ENCODE data around the gene RLF. TPM values are rescaled to one million over a fixed set of nuclear protein-coding genes. Genes with fewer than 3 reads are reported as not detected.

Gene RLF
- total RNA-seq, 1 experiment from 2014 or later = 15.7 TPM

DNA sequence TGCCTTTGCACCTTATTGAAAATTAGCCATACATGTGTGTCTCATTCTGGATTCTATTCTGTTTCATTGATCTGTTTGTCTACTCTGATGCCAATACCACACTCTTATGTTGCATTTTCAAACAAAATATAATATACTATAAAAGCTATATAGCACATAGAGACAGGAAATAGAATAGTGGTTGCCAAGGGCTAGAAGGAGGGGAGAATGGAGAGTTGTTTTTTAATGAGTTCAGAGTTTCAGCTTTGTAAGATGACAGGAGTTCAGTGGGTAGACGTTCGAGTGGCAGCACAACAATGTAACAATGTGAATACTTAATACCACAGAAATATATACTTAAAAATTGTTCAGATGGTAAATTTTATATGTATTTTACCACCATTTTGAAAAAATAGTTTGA, 17.0 kb downstream of the RLF start:
- no TSS peak for BruUV-seq (replicated peaks)
- TF ChIP-seq TCF7L2 (IDR thresholded peaks at IDR 0.05; ENCODE audit: low read depth, low read length) = no peak
- TF ChIP-seq, protein P1, sequence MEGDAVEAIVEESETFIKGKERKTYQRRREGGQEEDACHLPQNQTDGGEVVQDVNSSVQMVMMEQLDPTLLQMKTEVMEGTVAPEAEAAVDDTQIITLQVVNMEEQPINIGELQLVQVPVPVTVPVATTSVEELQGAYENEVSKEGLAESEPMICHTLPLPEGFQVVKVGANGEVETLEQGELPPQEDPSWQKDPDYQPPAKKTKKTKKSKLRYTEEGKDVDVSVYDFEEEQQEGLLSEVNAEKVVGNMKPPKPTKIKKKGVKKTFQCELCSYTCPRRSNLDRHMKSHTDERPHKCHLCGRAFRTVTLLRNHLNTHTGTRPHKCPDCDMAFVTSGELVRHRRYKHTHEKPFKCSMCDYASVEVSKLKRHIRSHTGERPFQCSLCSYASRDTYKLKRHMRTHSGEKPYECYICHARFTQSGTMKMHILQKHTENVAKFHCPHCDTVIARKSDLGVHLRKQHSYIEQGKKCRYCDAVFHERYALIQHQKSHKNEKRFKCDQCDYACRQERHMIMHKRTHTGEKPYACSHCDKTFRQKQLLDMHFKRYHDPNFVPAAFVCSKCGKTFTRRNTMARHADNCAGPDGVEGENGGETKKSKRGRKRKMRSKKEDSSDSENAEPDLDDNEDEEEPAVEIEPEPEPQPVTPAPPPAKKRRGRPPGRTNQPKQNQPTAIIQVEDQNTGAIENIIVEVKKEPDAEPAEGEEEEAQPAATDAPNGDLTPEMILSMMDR (IDR thresholded peaks at IDR 0.05) = no peak
- TF ChIP-seq, protein P2, sequence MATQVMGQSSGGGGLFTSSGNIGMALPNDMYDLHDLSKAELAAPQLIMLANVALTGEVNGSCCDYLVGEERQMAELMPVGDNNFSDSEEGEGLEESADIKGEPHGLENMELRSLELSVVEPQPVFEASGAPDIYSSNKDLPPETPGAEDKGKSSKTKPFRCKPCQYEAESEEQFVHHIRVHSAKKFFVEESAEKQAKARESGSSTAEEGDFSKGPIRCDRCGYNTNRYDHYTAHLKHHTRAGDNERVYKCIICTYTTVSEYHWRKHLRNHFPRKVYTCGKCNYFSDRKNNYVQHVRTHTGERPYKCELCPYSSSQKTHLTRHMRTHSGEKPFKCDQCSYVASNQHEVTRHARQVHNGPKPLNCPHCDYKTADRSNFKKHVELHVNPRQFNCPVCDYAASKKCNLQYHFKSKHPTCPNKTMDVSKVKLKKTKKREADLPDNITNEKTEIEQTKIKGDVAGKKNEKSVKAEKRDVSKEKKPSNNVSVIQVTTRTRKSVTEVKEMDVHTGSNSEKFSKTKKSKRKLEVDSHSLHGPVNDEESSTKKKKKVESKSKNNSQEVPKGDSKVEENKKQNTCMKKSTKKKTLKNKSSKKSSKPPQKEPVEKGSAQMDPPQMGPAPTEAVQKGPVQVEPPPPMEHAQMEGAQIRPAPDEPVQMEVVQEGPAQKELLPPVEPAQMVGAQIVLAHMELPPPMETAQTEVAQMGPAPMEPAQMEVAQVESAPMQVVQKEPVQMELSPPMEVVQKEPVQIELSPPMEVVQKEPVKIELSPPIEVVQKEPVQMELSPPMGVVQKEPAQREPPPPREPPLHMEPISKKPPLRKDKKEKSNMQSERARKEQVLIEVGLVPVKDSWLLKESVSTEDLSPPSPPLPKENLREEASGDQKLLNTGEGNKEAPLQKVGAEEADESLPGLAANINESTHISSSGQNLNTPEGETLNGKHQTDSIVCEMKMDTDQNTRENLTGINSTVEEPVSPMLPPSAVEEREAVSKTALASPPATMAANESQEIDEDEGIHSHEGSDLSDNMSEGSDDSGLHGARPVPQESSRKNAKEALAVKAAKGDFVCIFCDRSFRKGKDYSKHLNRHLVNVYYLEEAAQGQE (IDR thresholded peaks at IDR 0.05; ENCODE audit: insufficient read depth in 1 of 2, low read depth in 2 of 2, low read length in 1 of 2) = no peak
- TF ChIP-seq POLR2AphosphoS5 (IDR thresholded peaks at IDR 0.05; ENCODE audit: low read depth, low read length) = no peak
- no peak for TF ChIP-seq SIN3A (IDR thresholded peaks at IDR 0.05; ENCODE audit: borderline replicate concordance, insufficient read depth, low read depth, low read length)

DNA sequence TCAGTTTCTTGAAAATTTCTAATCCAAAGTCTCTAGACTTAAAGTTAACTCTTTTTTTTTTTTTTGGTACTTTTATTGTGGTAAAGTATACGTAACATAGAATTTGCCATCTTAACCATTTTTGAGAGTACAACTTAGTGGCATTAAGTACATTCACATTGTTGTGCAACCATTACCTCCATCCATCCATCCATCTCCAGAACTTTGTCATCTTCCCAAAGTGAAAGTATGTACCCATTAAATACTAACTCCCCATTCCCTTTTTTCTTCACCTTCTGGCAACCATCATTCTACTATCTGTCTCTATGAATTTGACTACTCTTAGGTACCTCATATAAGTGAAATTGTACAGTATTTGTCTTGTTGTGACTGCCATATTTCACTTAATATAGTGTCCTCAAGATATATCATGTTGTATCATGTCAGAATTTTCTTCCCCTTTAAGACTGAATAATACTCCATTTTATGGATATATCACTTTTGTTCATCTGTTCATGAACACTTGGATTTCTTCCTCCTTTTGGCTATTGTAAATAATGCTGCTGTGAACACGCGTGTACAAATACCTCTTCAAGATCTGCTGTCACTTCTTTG, 18.4 kb downstream of the RLF start:
- no peaks in the 10 kb centered on the region for H3K27me3 ChIP-seq (ENCODE audit: control insufficient read depth, insufficient read depth, low read length)
- ChIA-PET POLR2A (no interaction called here), CTCF (no interaction called here)
- ATAC-seq = no peak
- 0 out of 2 replicates have a peak, but pooled peaks cover 3% of the 10 kb centered on the region for H3K4me1 ChIP-seq (ENCODE audit: control insufficient read depth, insufficient read depth, low read length)
- intact Hi-C loops (cut with micrococcal nuclease; ENCODE audit: unreplicated experiment) (no loop called here), in situ Hi-C loops (cut with HindIII; ENCODE audit: low pct_unique_long_range_greater_than_20kb, low sequenced_read_pairs) (no loop called here)
- BruUV-seq (replicated peaks) = no TSS peak
- no peak overlapping the region for H3K27ac ChIP-seq (ENCODE audit: low read length)
- no peak overlapping the region for H3K4me3 ChIP-seq (ENCODE audit: low read depth in 2 of 2, low read length in 2 of 2)
- TF ChIP-seq, protein P2 (IDR thresholded peaks at IDR 0.05; ENCODE audit: insufficient read depth in 1 of 2, low read depth in 2 of 2, low read length in 1 of 2) = no peak
- TF ChIP-seq SIN3A (IDR thresholded peaks at IDR 0.05; ENCODE audit: borderline replicate concordance, insufficient read depth, low read depth, low read length) (no peak), POLR2AphosphoS5 (IDR thresholded peaks at IDR 0.05; ENCODE audit: low read depth, low read length) (no peak), TCF7L2 (IDR thresholded peaks at IDR 0.05; ENCODE audit: low read depth, low read length) (no peak)
- TF ChIP-seq, protein P1 (IDR thresholded peaks at IDR 0.05) = no peak
- no peaks in the 10 kb centered on the region for H3K9me3 ChIP-seq (ENCODE audit: control insufficient read depth, insufficient read depth, low read depth, low read length)
- H3K36me3 ChIP-seq (ENCODE audit: control insufficient read depth, insufficient read depth, low read length) = no peaks in the 10 kb centered on the region
- no peak for DNase-seq (ENCODE audit: low read depth, low spot score)

More for the DNA sequence above, 17.0 kb downstream of the RLF start:
- in situ Hi-C loops (cut with HindIII; ENCODE audit: low pct_unique_long_range_greater_than_20kb, low sequenced_read_pairs) (no loop called here), intact Hi-C loops (cut with micrococcal nuclease; ENCODE audit: unreplicated experiment) (no loop called here)
- no peak overlapping the region for H3K4me3 ChIP-seq (ENCODE audit: low read depth in 2 of 2, low read length in 2 of 2)
- H3K27ac ChIP-seq (ENCODE audit: low read length) = no peak overlapping the region
- ATAC-seq = no peak
- ChIA-PET POLR2A (no interaction called here), CTCF (interaction anchor here (0.8 kb wide), 1 partner anchor 34 kb away, joined by 4 read pairs; no protein-coding TSS in a partner anchor)
- no peaks in the 10 kb centered on the region for H3K27me3 ChIP-seq (ENCODE audit: control insufficient read depth, insufficient read depth, low read length)
- H3K4me1 ChIP-seq (ENCODE audit: control insufficient read depth, insufficient read depth, low read length) = 0 out of 2 replicates have a peak, but pooled peaks cover under 1% of the 10 kb centered on the region
- H3K9me3 ChIP-seq (ENCODE audit: control insufficient read depth, insufficient read depth, low read depth, low read length) = no peaks in the 10 kb centered on the region
- no peak for DNase-seq (ENCODE audit: low read depth, low spot score)
- no peaks in the 10 kb centered on the region for H3K36me3 ChIP-seq (ENCODE audit: control insufficient read depth, insufficient read depth, low read length)
